ENCODE data around the gene CD72.
"Not testable (repeated sequence)": the region's sequence is repeated elsewhere in the genome, so short reads cannot be mapped to it uniquely, and the experiment has no call there.

The CD72 gene

DNA sequence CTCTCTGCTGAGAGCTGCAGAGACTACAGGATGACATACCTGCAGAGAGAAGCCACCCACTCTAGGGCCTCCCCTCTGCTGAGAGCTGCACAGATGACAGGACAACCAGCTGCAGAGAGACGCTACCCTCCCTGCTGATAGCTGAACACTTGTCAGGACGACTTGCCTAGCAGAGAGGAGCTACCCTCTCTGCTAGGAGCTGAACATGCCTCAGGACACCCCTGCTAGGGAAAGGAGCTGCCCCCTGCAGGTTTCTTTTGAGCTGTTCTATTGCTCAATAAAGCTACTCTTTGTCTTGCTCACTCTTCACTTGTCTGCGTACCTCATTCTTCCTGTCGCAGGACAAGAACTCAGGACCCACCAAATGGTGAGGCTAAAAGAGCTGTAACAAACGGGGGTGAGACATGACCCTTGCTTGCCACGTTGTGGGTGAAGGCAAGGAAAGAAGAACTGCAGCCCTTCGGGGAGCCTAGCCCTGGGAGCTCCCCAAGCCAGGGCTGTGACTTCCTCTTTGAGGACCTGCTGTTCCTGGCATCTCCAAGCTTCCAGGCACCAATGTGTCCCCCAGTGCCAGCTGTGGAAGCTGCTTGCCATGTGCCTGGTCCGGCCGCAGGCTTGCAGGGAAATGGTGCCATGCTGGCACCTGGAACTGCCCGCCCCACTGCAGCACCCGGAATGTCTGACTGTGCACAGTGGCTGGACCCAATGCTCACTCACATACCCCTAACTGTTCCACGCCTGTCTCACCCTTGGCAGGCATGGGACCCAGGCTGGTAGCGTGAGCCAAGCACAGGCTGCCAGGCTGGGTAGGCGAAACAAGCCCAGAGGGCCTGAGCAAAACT is 18.2 kb downstream of the CD72 start:
- no peak overlapping the region for H3K9ac ChIP-seq (ENCODE audit: insufficient read length, low read depth)
- H3K4me1 ChIP-seq (ENCODE audit: insufficient read depth, insufficient read length): peaks cover 13% of the 10 kb centered on the region
- 0 out of 2 replicates have a peak, but pooled peaks cover 3% of the 10 kb centered on the region for H3K9me3 ChIP-seq (ENCODE audit: insufficient read depth, low read length)

DNA sequence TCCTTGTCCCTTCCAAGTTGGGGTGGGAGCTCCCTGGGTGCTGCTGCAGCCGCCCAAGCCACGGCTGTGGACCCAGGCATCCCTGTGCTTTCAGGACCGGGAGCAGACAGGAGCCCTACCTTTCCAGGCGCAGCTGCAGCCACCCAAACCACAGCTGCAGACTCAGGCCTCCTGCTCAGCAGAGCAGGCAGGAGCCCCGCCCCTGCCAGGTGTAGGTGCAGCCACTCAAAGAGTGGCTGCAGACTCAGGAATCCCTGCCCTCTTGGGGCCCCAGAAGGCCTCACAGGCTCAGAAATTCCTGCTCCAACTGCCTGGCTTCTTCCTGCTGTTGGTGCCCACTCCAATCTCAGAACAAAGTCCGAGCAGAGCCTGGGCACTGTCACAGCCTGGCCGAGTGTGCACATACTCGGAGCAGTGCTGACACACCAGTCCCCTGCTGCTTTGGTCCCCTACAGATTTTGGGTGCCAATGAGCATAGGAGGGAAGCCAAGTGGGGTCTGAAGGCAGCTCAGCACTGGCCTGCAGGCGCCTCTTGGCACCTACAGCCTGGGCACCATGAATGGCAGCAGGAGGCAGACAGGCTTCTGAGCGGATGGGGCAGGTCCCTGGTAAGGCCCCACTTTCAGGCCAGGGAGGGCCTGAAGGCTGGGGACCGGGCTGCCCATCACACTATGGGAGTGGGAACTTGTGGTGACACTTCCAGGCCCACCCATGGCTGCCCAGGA is 19.2 kb downstream of the CD72 start:
- Histone ChIP-seq H3K9ac (ENCODE audit: insufficient read length, low read depth) (no peak overlapping the region), H3K36me3 (ENCODE audit: insufficient read depth, insufficient read length, low read length) (no peaks in the 10 kb centered on the region), H3K9me3 (ENCODE audit: insufficient read depth, low read length) (peaks cover 12% of the 10 kb centered on the region; the same call in 1 of the 2 replicates), H3K27me3 (ENCODE audit: insufficient read depth, insufficient read length) (no peaks in the 10 kb centered on the region), H3K4me1 (ENCODE audit: insufficient read depth, insufficient read length) (peaks cover 13% of the 10 kb centered on the region), H3K4me3 (ENCODE audit: insufficient read length, low read depth) (no peak overlapping the region)
- no peak for DNase-seq (ENCODE audit: low read depth, low spot score)
- TF ChIP-seq YY1 (IDR thresholded peaks at IDR 0.05; ENCODE audit: insufficient read depth, insufficient read length) (no peak), SUZ12 (IDR thresholded peaks at IDR 0.05; ENCODE audit: extremely low read depth, insufficient read depth, insufficient read length) (no peak), ZNF274 (IDR thresholded peaks at IDR 0.05; ENCODE audit: low read depth, low read length) (no peak)

More for the DNA sequence above, 18.2 kb downstream of the CD72 start:
- Histone ChIP-seq H3K27me3 (ENCODE audit: insufficient read depth, insufficient read length) (no peaks in the 10 kb centered on the region), H3K4me3 (ENCODE audit: insufficient read length, low read depth) (no peak overlapping the region), H3K36me3 (ENCODE audit: insufficient read depth, insufficient read length, low read length) (no peaks in the 10 kb centered on the region)
- no peak for DNase-seq (ENCODE audit: low read depth, low spot score)
- TF ChIP-seq YY1 (IDR thresholded peaks at IDR 0.05; ENCODE audit: insufficient read depth, insufficient read length) (no peak), SUZ12 (IDR thresholded peaks at IDR 0.05; ENCODE audit: extremely low read depth, insufficient read depth, insufficient read length) (no peak), ZNF274 (IDR thresholded peaks at IDR 0.05; ENCODE audit: low read depth, low read length) (no peak)

DNA sequence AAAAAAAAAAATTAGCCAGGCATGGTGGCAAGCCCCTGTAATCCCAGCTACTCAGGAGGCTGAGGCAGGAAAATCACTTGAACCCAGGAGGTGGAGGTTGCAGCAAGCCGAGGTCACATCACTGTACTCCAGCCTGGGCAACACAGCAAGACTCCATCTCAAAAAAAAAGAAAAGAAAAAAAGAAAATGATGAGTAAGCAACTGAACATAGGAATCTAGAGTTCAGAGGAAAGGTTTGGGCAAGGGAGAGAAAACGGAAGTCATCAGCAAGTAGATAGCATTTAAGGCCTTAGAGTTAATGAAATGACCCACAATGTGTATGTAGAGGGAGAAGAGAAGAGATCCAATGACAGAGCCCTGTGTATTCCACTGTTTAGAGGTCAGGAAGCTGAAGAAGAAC is 21.3 kb downstream of the CD72 start:
- H3K36me3 ChIP-seq (ENCODE audit: insufficient read depth, insufficient read length, low read length); H3K27me3 ChIP-seq (ENCODE audit: insufficient read depth, insufficient read length); DNase-seq (ENCODE audit: low read depth, low spot score); H3K4me3 ChIP-seq (ENCODE audit: insufficient read length, low read depth); H3K9ac ChIP-seq (ENCODE audit: insufficient read length, low read depth): not testable (repeated sequence)
- peaks cover 31% of the 10 kb centered on the region for H3K9me3 ChIP-seq (ENCODE audit: insufficient read depth, low read length)
- H3K4me1 ChIP-seq (ENCODE audit: insufficient read depth, insufficient read length): peaks cover 13% of the 10 kb centered on the region

DNA sequence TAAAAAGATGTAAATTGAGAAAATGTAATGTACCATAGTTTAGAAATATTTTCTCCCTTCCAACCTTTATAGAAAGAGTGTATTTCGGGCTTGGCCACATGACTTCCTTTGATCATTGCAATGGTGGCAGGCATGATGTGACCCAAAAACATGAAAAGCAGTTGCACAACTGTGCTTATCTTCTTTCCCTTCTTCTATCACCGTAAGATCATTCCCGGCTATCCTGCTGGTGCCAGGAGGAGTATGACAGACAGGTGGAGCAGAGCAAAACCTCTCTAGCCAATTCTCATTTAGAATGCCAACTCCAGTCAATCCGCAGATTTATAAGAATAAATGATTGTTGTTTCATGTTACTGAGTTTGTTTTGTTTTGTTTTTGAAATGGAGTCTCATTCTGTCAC is 23.7 kb downstream of the CD72 start:
- no peak overlapping the region for H3K4me3 ChIP-seq (ENCODE audit: insufficient read length, low read depth)
- TF ChIP-seq YY1 (IDR thresholded peaks at IDR 0.05; ENCODE audit: insufficient read depth, insufficient read length) (no peak), SUZ12 (IDR thresholded peaks at IDR 0.05; ENCODE audit: extremely low read depth, insufficient read depth, insufficient read length) (no peak), ZNF274 (IDR thresholded peaks at IDR 0.05; ENCODE audit: low read depth, low read length) (no peak)
- no peak for DNase-seq (ENCODE audit: low read depth, low spot score)
- H3K36me3 ChIP-seq (ENCODE audit: insufficient read depth, insufficient read length, low read length): no peaks in the 10 kb centered on the region
- H3K9me3 ChIP-seq (ENCODE audit: insufficient read depth, low read length): peaks cover 28% of the 10 kb centered on the region
- no peak overlapping the region for H3K9ac ChIP-seq (ENCODE audit: insufficient read length, low read depth)
- H3K4me1 ChIP-seq (ENCODE audit: insufficient read depth, insufficient read length): peaks cover 7% of the 10 kb centered on the region
- H3K27me3 ChIP-seq (ENCODE audit: insufficient read depth, insufficient read length): no peaks in the 10 kb centered on the region

DNA sequence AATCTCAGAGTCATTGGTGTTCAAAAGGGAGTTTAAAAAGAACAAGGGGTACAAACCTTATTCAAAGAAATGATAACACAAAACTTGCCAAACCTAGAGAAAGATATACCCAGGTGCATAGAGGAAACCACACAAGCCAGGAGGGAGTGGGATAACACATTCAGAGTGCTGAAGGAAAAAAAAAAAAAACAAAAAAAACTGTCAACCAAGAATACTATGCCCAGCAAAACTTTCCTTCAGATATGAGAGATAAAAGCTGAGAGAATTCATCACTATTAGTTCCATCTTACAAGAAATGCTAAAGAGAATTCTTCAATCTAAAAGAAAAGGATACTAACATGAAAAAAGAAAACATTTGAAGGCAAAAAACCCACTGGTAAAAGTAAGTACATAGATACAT is 24.6 kb downstream of the CD72 start:
- Histone ChIP-seq H3K9me3 (ENCODE audit: insufficient read depth, low read length) (peaks cover 28% of the 10 kb centered on the region), H3K4me3 (ENCODE audit: insufficient read length, low read depth) (no peak overlapping the region), H3K4me1 (ENCODE audit: insufficient read depth, insufficient read length) (peaks cover under 1% of the 10 kb centered on the region), H3K27me3 (ENCODE audit: insufficient read depth, insufficient read length) (no peaks in the 10 kb centered on the region), H3K36me3 (ENCODE audit: insufficient read depth, insufficient read length, low read length) (no peaks in the 10 kb centered on the region), H3K9ac (ENCODE audit: insufficient read length, low read depth) (no peak overlapping the region)
- no peak for DNase-seq (ENCODE audit: low read depth, low spot score)
- no peak for TF ChIP-seq YY1 (IDR thresholded peaks at IDR 0.05; ENCODE audit: insufficient read depth, insufficient read length)
- no peak for TF ChIP-seq SUZ12 (IDR thresholded peaks at IDR 0.05; ENCODE audit: extremely low read depth, insufficient read depth, insufficient read length)
- TF ChIP-seq ZNF274 (IDR thresholded peaks at IDR 0.05; ENCODE audit: low read depth, low read length): no peak

DNA sequence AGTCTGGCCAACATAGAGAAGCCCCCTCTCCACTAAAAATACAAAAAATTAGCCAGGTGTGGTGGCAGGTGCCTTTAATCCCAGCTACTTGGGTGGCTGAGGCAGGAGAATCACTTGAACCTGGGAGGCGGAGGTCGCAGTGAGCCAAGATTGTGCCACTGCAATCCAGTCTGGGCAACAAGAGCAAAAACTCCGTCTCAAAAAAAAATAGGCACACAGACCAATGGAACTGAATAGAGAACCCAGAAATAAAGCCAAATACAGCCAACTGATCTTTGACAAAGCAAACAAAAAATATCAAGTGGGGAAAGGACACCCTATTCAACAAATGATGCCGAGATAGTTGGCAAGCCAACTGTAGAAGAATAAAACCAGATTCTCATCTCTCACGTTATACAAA is 29.7 kb downstream of the CD72 start:
- H3K9ac ChIP-seq (ENCODE audit: insufficient read length, low read depth); H3K27me3 ChIP-seq (ENCODE audit: insufficient read depth, insufficient read length); H3K4me1 ChIP-seq (ENCODE audit: insufficient read depth, insufficient read length); H3K4me3 ChIP-seq (ENCODE audit: insufficient read length, low read depth); DNase-seq (ENCODE audit: low read depth, low spot score); H3K36me3 ChIP-seq (ENCODE audit: insufficient read depth, insufficient read length, low read length): not testable (repeated sequence)
- H3K9me3 ChIP-seq (ENCODE audit: insufficient read depth, low read length): peaks cover 32% of the 10 kb centered on the region

DNA sequence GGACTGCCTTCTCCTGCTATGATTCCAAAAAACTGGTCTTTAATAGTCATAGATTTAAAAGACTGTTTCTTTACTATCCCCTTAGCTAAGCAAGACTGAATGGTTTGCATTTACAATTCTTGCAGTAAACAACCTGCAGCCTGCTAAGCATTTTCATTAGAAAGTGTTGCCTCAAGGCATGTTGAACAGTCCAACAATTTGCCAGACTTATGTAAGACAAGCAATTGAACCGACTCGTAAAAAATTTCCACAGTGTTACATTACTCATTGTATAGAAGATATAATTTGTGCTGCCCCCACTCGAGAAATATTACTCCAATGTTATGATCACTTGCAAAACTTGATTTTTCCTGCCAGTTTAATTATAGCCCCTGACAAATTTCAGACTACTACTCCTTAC is 33.5 kb downstream of the CD72 start:
- not testable (repeated sequence) for H3K9ac ChIP-seq (ENCODE audit: insufficient read length, low read depth); H3K27me3 ChIP-seq (ENCODE audit: insufficient read depth, insufficient read length); DNase-seq (ENCODE audit: low read depth, low spot score); H3K4me3 ChIP-seq (ENCODE audit: insufficient read length, low read depth); H3K4me1 ChIP-seq (ENCODE audit: insufficient read depth, insufficient read length); H3K36me3 ChIP-seq (ENCODE audit: insufficient read depth, insufficient read length, low read length)
- peaks cover 48% of the 10 kb centered on the region for H3K9me3 ChIP-seq (ENCODE audit: insufficient read depth, low read length)

DNA sequence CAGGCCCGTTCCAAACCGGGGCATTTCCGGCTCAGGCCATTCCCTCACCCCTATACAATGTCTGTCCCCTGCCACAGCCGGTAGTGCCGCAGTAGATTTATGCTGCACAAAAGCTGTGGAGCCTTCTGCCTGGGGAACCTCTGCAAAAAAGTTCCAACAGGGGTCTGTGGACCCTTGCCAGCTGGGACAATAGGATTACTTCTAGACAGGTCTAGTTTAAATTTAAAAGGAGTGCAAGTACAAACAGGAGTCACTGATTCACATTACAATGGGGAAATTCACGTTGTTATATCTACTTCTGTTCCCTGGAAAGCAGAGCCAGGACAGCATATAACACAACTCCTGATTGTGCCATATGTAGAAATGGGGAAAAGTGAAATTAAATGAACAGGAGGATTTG is 34.7 kb downstream of the CD72 start:
- peaks cover 59% of the 10 kb centered on the region for H3K9me3 ChIP-seq (ENCODE audit: insufficient read depth, low read length)
- H3K9ac ChIP-seq (ENCODE audit: insufficient read length, low read depth); H3K4me1 ChIP-seq (ENCODE audit: insufficient read depth, insufficient read length); H3K36me3 ChIP-seq (ENCODE audit: insufficient read depth, insufficient read length, low read length); H3K27me3 ChIP-seq (ENCODE audit: insufficient read depth, insufficient read length); DNase-seq (ENCODE audit: low read depth, low spot score); H3K4me3 ChIP-seq (ENCODE audit: insufficient read length, low read depth): not testable (repeated sequence)

DNA sequence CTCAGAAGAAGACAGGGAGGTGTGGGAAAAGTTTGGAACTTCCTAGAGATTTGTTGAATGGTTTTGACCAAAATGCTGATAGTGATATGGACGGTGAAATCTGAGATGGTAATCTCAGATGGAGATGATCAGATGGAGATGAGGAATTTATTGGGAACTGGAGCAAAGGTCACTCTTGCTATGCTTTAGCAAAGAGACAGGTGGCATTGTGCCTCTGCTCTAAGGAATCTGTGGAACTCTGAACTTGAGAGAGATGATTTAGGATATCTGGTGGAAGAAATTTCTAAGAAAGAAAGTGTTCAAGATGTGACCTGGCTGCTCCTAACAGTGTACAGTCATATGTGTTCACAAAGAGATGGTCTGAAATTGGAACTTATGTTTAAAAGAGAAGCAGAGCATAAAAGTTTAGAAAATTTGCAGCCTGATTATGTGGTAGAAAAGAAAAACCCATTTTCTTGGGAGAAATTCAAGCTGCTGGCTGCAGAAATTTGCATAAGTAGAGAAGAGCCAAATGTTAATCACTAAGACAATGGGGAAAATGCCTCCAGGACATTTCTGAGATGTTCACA is 38.5 kb downstream of the CD72 start:
- peaks cover 44% of the 10 kb centered on the region for H3K9me3 ChIP-seq (ENCODE audit: insufficient read depth, low read length)
- H3K36me3 ChIP-seq (ENCODE audit: insufficient read depth, insufficient read length, low read length); H3K9ac ChIP-seq (ENCODE audit: insufficient read length, low read depth); H3K27me3 ChIP-seq (ENCODE audit: insufficient read depth, insufficient read length); H3K4me3 ChIP-seq (ENCODE audit: insufficient read length, low read depth); H3K4me1 ChIP-seq (ENCODE audit: insufficient read depth, insufficient read length): not testable (repeated sequence)
- DNase-seq (ENCODE audit: low read depth, low spot score): peak; percentile 46
